GOT3 (cell line): ENCODE data around the gene CMTR1.
"Not testable (repeated sequence)": the region's sequence is repeated elsewhere in the genome, so short reads cannot be mapped to it uniquely, and the experiment has no call there.

Experiments used
- DNase-seq: peaks from one replicate; lab custom pipeline; 2025; ENCODE audit warnings: mixed read lengths; lab: John Stamatoyannopoulos, UW

CMTR1 gene

DNA sequence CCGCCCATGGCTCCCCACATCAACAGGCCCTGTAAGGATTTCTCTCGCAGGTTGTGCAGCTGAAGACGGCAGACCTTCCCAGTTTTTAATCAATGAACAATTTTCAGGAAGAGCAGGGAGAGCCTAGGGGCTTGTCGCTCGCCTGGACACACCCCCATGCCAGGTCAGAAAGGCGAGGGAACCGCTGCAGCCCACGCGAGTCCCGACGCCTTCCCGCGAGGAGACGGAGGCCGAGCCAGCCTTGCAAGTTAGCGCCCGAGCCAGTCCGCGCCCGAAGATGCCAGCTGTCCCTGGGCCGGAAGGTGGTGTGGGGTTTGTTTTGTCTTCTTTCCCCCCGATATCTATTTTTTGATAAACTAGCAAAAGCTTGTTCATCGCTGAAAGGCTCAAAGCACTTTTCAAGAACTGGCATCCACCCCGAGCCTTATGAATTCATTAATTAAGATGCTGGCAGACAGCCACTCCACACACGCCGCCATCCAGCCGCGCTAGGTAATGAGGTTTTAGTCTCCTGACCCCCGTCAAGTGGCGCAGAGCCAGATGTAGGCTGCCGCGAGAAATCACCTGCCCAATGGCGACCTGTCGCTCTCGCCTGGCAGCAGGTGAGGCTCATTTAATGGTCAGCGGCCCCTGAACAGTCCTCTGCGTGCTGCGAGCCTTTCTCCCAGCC, 60.1 kb downstream of the CMTR1 start:
- DNase-seq = no peak

DNA sequence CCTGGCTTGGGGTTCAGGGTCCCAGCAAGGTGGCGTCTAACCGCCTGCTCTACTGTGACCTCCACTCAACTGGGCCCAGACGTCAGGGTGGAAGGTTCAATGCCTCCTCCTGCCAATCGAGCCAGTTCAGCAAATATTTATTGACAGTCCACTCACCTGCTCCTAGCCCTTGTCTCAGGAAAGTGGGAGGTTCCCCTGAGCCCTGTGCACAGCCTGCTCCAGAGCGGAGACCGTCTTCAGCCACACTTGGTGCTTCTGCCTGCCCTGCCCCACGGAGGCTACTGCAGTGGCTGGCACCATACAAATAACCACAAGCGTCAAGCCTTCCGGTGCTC, 60.6 kb downstream of the CMTR1 start:
- DNase-seq = no peak

GRCh38 chr6:37495244-37495934, 62.4 kb downstream of the CMTR1 start:
- DNase-seq = no peak

GRCh38 chr6:37496951-37497885, 64.2 kb downstream of the CMTR1 start:
- no peak for DNase-seq

DNA sequence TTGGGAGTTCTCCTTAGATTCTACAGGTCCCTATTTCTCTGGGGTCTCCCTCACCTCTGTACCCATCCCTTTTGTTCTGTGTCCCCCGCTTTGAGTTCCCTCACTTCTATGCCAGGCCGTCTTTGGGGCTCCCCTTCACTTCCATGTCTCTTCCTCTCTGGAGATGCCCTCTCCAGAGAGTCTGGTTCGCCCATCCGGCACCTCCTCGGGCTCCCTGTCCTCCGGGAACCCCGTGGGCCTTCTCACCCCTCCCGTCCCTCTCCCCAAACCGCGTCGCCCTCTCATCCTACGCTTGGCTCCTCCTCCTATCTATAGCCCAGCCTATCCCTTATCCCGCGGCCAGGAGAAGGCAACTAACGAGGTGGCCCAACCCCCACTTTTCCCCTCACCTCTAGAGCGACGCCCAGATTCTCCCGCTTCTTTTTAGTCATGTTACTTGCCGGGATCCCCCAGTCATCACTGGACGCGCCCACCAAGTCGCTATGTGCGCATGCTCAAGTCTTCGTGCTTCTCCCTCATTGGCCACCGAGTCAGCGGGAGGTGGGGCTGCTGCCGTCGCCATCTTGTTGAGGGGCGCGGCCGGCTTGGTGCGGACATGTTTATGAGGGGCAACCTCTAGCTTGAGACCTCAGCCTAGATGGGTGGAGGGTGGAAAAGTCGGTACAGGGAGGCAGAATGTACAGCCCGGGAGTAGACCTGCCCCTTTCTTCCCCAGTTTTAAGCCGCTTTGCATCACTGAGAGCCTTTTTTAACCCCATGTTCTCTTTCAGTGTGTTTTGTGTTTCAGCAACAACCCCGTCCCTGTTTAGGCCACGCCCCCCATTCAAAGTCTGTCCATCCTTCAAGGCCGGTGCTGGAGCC, 66.6 kb downstream of the CMTR1 start, which contains the start of gene CCDC167:
Gene CCDC167, minus strand, starts transcription at position 461 of the 861 bp plus-strand sequence. Its CDS starts 30 bp downstream, at position 431.
- peak; percentile 84 for DNase-seq

DNA sequence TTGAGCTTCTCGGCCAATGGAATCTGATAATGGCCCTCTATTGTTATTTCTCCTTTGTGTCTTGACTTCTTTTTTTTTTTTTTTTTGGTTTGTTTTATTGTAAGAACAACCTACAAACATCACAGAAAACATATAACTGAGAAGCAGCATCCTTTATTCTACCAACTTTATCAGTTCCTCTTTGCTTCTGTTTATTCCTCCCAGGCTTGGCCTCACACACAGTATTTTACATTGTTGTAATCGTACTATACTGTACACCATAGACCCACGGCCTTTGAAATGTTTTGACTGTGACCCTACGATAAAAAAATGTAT, 67.2 kb downstream of the CMTR1 start:
- DNase-seq = no peak

- not testable (repeated sequence) for DNase-seq
Observed at GRCh38 chr6:37500904-37501303, 67.9 kb downstream of the CMTR1 start.

DNA sequence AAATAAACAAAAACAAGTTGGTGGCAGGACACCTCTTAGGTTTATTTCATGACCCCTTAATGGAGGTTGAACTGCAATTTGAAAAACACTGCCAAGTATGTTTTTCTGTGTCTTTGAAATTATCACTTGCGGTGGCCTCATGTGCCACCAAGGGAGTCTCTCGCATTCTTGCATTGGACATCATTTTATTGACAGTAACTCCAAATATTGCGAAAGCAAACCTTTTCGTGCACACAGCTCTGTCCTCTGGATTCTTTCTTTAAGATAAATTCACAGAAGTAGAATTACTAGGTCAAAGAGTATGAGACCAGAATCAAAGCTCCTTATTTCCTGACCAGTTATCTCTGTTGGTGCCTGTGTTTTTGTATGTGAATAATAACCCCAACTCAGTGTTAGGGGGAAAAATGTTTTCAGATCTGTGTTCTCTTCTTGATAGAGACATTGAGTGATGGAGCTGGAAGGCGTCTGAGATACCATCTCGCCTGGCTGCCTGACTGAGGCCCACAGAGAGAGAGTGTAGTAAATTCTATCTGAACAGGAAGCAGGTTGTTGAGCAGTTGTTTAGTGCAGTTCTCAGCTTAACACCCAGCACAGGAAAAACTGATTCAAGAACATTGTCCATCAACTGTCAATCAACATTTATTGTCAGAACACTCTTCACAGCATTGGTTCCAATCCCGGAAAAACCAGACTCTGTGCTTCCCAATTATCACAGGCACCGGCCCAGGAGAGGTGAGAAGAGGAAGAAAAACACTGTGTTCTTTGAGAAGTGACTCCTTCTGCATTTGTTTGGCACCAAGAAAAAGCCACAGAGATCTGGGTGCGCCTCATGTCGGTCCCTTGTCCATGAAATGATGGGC, 68.8 kb downstream of the CMTR1 start:
- no peak for DNase-seq

GRCh38 chr6:37502703-37503291, 69.8 kb downstream of the CMTR1 start:
- no peak for DNase-seq

GRCh38 chr6:37503309-37503965, 70.4 kb downstream of the CMTR1 start:
- DNase-seq = no peak

- DNase-seq = no peak
Observed at GRCh38 chr6:37504024-37504423, 71.0 kb downstream of the CMTR1 start.

DNA sequence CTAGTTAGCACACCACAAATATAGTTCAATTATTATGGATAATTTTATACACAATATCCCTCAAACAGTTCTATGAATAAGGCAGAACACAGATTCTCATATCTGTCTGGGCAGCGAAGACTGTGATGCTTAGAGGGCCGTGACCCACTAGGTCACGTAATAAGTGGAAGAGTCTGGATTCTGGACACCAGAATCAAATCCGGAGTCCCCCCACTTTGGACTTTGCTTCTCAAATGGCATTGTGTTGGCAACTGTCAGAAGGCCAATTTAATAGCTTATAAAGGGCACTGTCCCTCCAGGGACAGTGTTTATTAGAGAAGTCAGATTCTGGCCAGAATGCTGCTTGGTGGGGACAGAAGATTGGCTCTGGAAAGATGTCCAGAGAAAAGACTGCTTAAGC, 73.5 kb downstream of the CMTR1 start:
- no peak for DNase-seq

GRCh38 chr6:37507077-37507476, 74.1 kb downstream of the CMTR1 start:
- DNase-seq = no peak

GRCh38 chr6:37507690-37508421, 74.8 kb downstream of the CMTR1 start:
- DNase-seq = no peak

GRCh38 chr6:37511201-37511600, 78.2 kb downstream of the CMTR1 start:
- no peak for DNase-seq

GRCh38 chr6:37511910-37512399, 78.9 kb downstream of the CMTR1 start:
- DNase-seq = no peak

DNA sequence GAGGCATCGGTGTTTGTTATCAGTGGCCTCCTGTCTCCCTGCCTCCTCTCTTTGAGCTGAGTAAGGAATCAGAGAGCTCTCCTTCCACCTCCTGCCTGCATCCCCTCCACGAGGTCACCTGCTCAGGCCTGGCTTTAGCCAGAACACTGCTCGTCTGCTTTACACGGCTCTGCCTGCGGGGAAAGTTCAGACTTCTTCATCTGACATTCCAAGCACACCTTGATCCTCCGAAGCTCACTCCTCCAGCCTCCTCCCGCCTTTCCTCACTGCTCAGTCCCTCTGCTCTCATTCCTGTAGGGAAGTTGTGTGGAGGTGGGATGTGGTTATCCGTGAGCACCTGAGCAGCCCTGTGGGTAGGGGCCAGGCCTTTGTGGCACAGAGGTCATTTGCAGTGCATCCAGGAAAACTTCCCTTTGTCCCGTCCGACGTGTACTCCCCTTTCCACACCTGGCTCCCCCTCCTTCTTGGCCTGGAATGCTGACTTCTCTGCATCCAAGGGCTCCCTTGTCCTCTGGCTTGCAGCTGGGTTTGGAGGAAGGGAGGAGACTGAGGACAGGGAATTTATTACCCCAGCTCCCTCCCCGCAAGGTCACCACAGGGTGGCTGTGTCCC, 79.5 kb downstream of the CMTR1 start:
- no peak for DNase-seq

GRCh38 chr6:37513155-37513554, 80.1 kb downstream of the CMTR1 start:
- no peak for DNase-seq

DNA sequence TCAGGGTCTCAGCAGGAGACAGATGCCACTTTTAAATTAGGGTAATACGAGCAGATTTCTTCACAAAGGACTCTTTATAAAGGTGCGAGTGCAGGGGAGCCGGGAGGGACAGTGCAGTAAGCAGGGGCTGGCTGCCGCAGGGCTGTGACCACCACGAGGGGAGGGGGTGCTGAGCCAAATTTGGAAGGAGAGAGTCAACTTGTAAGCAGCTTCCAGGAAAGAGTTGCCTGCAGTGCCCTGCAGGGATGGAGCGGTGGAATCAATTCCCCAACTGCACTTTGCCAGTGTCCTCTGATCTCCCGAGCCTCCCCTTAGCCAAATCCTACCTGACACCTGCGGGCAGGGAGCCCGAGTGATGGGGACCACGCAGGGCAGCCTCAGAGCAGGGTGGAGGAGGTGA, 80.6 kb downstream of the CMTR1 start:
- no peak for DNase-seq
